Smooth muscle cell (in vitro differentiated cells): ENCODE results near the gene CEL. TPM values are rescaled to one million over a fixed set of nuclear protein-coding genes. Genes with fewer than 3 reads are reported as not detected.

ENCODE experiments used
- DNase-seq: peaks from one replicate; lab custom pipeline; 2025; ENCODE audit not compliant: unreplicated experiment; lab: John Stamatoyannopoulos, UW
- H2AFZ ChIP-seq: fragments of 200-600 bp; sonication (generic); 2 replicates; pipeline ENCODE4 v1.6.0; 2016; ENCODE audit warnings: antibody characterized with exemption, low read depth, mild to moderate bottlenecking
- H3F3A ChIP-seq: fragments of 200-600 bp; sonication (generic); 2 replicates; pipeline ENCODE4 v1.6.0; 2017; ENCODE audit warnings: antibody characterized with exemption, low read depth
- H3K27ac ChIP-seq: fragments of 200-600 bp; sonication (generic); 2 replicates; pipeline ENCODE4 v1.5.1; 2016; ENCODE audit warnings: low read depth, mild to moderate bottlenecking
- H3K27me3 ChIP-seq: fragments of 200-600 bp; sonication (generic); 2 replicates; pipeline ENCODE4 v1.6.1; 2016; ENCODE audit warnings: low read depth, mild to moderate bottlenecking
- H3K36me3 ChIP-seq: fragments of 200-600 bp; sonication (generic); 2 replicates; pipeline ENCODE4 v1.5.1; 2016; ENCODE audit warnings: low read depth
- H3K4me1 ChIP-seq: fragments of 200-600 bp; sonication (generic); 2 replicates; pipeline ENCODE4 v1.5.1; 2016; ENCODE audit warnings: low read depth
- H3K4me2 ChIP-seq: fragments of 200-600 bp; sonication (generic); 2 replicates; pipeline ENCODE4 v1.6.0; 2016; ENCODE audit warnings: mild to moderate bottlenecking
- H3K4me3 ChIP-seq: fragments of 200-600 bp; sonication (generic); 2 replicates; pipeline ENCODE4 v1.5.1; 2016; ENCODE audit warnings: mild to moderate bottlenecking
- H3K79me2 ChIP-seq: fragments of 200-600 bp; sonication (generic); 2 replicates; pipeline ENCODE4 v1.6.0; 2016; ENCODE audit warnings: low read depth, mild to moderate bottlenecking
- H3K9ac ChIP-seq: fragments of 200-600 bp; sonication (generic); 2 replicates; pipeline ENCODE4 v1.6.0; 2016; ENCODE audit warnings: low read depth
- H3K9me3 ChIP-seq: fragments of 200-600 bp; sonication (generic); replicated peaks from 2 replicates; pipeline ENCODE4 v1.5.1; 2016; ENCODE audit warnings: low read depth
- H4K20me1 ChIP-seq: fragments of 200-600 bp; sonication (generic); 2 replicates; pipeline ENCODE4 v1.6.0; 2016; ENCODE audit warnings: low read depth
- CTCF ChIP-seq: fragments of 200-600 bp; sonication (generic); IDR thresholded peaks from 2 replicates; pipeline ENCODE4 v1.5.1; 2017; ENCODE audit warnings: borderline replicate concordance, mild to moderate bottlenecking, antibody characterized with exemption; ENCODE audit not compliant: insufficient read depth, poor library complexity, severe bottlenecking
- WGBS: methylation state at CpG from one replicate; pipeline ENCODE4 v1.1.7; 2016; ENCODE audit warnings: low lambda C conversion rate; 5-methylcytosine and 5-hydroxymethylcytosine counted together
- polyA plus RNA-seq: library from polyadenylated mRNA; unstranded; fragments of >200 nt; fragmentation: Nextera tagmentation; extraction: Ambion mirVana; gene quantifications from 2 replicates; pipeline ENCODE4 v1.2.1, GENCODE V29; 2016
- total RNA-seq: library from RNA; depleted of rRNA; stranded (reverse); fragments of >200 nt; gene quantifications from 2 replicates; pipeline ENCODE4 v1.2.3, GENCODE V29; 2014

CEL gene
- total and polyA plus RNA-seq, 2 experiments from 2014 or later = 0.18 to 0.73 TPM

DNA sequence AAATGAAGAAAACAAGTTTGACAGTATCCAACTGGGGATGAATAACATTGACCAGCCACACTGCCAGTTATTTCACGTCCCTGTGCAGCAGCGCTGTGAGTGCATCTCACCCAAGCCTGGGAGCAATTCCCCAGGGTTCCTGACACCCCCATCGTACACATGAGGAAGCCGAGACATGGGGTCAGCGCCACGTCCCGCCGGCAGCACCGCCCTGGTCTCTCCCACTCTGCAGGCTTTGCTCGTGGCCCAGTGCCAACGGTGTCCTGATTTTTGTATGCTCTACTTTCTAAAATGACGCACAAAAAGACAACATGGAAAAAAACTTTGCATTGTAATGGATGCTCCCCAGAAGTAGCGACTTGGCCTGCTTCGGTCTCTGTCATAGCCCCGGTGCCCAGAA is 16.6 kb upstream of the CEL start:
- Histone ChIP-seq H3K4me1 (no peaks in the 10 kb centered on the region), H3K4me3 (no peak overlapping the region), H3K36me3 (no peaks in the 10 kb centered on the region), H3K27me3 (no peaks in the 10 kb centered on the region), H2AFZ (no peak overlapping the region), H3K9ac (no peak overlapping the region), H3F3A (no peaks in the 10 kb centered on the region), H3K79me2 (peaks cover 9% of the 10 kb centered on the region), H3K4me2 (no peak overlapping the region), H3K9me3 (no peaks in the 10 kb centered on the region), H4K20me1 (peaks cover 47% of the 10 kb centered on the region), H3K27ac (no peak overlapping the region)
- TF ChIP-seq CTCF = no peak
- 96% methylated on average over 15 of the region's 15 CpGs for WGBS
- no peak for DNase-seq

GRCh38 chr9:133046196-133046899 is 15.4 kb upstream of the CEL start:
- Histone ChIP-seq H3K4me2 (no peak overlapping the region), H3K9me3 (no peaks in the 10 kb centered on the region), H3K27ac (no peak overlapping the region)

GRCh38 chr9:133046900-133047295 is 14.9 kb upstream of the CEL start:
- Histone ChIP-seq H3K79me2 (no peaks in the 10 kb centered on the region), H3K9me3 (no peaks in the 10 kb centered on the region), H4K20me1 (peaks cover 37% of the 10 kb centered on the region), H3K36me3 (no peaks in the 10 kb centered on the region), H3K4me1 (no peaks in the 10 kb centered on the region), H3K27me3 (no peaks in the 10 kb centered on the region), H3F3A (no peaks in the 10 kb centered on the region), H3K4me2 (no peak overlapping the region), H3K9ac (no peak overlapping the region), H2AFZ (no peak overlapping the region), H3K27ac (no peak overlapping the region), H3K4me3 (no peak overlapping the region)
- WGBS = 89% methylated on average over 7 of the region's 7 CpGs
- no peak for TF ChIP-seq CTCF
- DNase-seq = no peak

More at GRCh38 chr9:133046196-133046899, 15.4 kb upstream of the CEL start:
- Histone ChIP-seq H3K27me3 (no peaks in the 10 kb centered on the region), H3K4me3 (no peak overlapping the region), H3K36me3 (no peaks in the 10 kb centered on the region), H3K9ac (no peak overlapping the region), H4K20me1 (peaks cover 43% of the 10 kb centered on the region), H3F3A (no peaks in the 10 kb centered on the region), H3K4me1 (no peaks in the 10 kb centered on the region), H2AFZ (no peak overlapping the region), H3K79me2 (no peaks in the 10 kb centered on the region)
- no peak for TF ChIP-seq CTCF
- no peak for DNase-seq
- 96% methylated on average over 9 of the region's 9 CpGs for WGBS

DNA sequence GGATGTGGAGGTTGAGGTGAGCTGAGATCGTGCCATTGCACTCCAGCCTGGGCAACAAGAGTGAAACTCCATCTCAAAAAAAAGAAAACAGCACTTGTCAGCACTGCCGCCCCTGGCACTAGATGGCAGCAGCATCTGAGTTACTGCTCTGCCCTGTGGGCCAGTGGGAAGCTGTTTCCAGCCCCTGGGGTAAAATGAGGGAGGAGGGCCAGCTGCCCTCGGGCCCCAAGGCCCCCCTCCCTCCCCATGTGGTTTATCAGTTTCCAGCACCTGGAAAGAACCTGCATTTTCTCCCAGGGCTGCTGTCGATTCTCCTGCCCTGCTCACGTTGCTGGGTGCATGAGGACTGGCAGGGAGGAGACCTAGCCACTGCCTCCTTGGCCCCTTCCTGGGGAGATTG is 13.2 kb upstream of the CEL start:
- no peak for DNase-seq

More for the DNA sequence above, 13.2 kb upstream of the CEL start:
- no peaks in the 10 kb centered on the region for H3K79me2 ChIP-seq
- WGBS = 90% methylated on average over 5 of the region's 5 CpGs
- peak; percentile 32 for TF ChIP-seq CTCF
- H3K4me2 ChIP-seq = no peak overlapping the region
- H3K9me3 ChIP-seq = no peaks in the 10 kb centered on the region
- H2AFZ ChIP-seq = no peak overlapping the region
- peaks cover 20% of the 10 kb centered on the region for H4K20me1 ChIP-seq
- no peak overlapping the region for H3K27ac ChIP-seq
- H3F3A ChIP-seq = no peaks in the 10 kb centered on the region
- no peaks in the 10 kb centered on the region for H3K27me3 ChIP-seq
- H3K4me1 ChIP-seq = no peaks in the 10 kb centered on the region
- H3K9ac ChIP-seq = no peak overlapping the region
- no peak overlapping the region for H3K4me3 ChIP-seq
- H3K36me3 ChIP-seq = no peaks in the 10 kb centered on the region
